OCI-LY7 (cell line): ENCODE measurements around the gene NOP10. TPM values are rescaled to one million over a fixed set of nuclear protein-coding genes. Genes with fewer than 3 reads are reported as not detected.

ENCODE experiments used
- BruUV-seq: library from RNA; stranded (reverse); fragments of 400-500 nt; replicated peaks from 2 replicates; lab custom pipeline; 2021; lab: Mats Ljungman, UMichigan
- CTCF ChIA-PET: fragments of 300-600 bp; sonication (Branson Sonifier 250); formaldehyde crosslinking; loops from one replicate; lab custom pipeline; 2022; ENCODE audit warnings: antibody characterized with exemption; ENCODE audit not compliant: unreplicated experiment; lab: Charles Lee
- POLR2A ChIA-PET: fragments of 300-600 bp; sonication (Branson Sonifier 250); formaldehyde crosslinking; loops from one replicate; lab custom pipeline; 2022; ENCODE audit warnings: antibody characterized with exemption; lab: Charles Lee
- DNase-seq: peaks from one replicate; pipeline ENCODE4 v3.0.0-alpha.2; 2015; ENCODE audit warnings: low spot score
- H2AFZ ChIP-seq: fragments of 200-600 bp; sonication (generic), shearing (Covaris generic); 2 replicates; pipeline ENCODE4 v1.6.1; 2014; ENCODE audit warnings: mild to moderate bottlenecking, antibody characterized with exemption, low read length, moderate library complexity
- H3K27ac ChIP-seq: fragments of 200-600 bp; sonication (generic); 2 replicates; pipeline ENCODE4 v1.5.1; 2014; ENCODE audit warnings: mixed run types, low read depth, mild to moderate bottlenecking, moderate library complexity, low read length, inconsistent platforms; ENCODE audit not compliant: poor library complexity, severe bottlenecking
- H3K36me3 ChIP-seq: fragments of 200-600 bp; sonication (generic); 2 replicates; pipeline ENCODE4 v1.6.1; 2014; ENCODE audit warnings: mild to moderate bottlenecking, antibody characterized with exemption, low read length, moderate library complexity, mixed read lengths; ENCODE audit not compliant: insufficient read depth
- H3K4me1 ChIP-seq: fragments of 200-600 bp; sonication (generic); 2 replicates; pipeline ENCODE4 v1.5.1; 2014; ENCODE audit warnings: mild to moderate bottlenecking, low read length; ENCODE audit not compliant: insufficient read depth, poor library complexity, severe bottlenecking
- H3K4me2 ChIP-seq: fragments of 200-600 bp; sonication (generic); 2 replicates; pipeline ENCODE4 v1.6.1; 2014; ENCODE audit warnings: mild to moderate bottlenecking, low read length
- H3K4me3 ChIP-seq: fragments of 200-600 bp; sonication (generic); 2 replicates; pipeline ENCODE4 v1.5.1; 2014; ENCODE audit warnings: mild to moderate bottlenecking, low read depth, low read length; ENCODE audit not compliant: poor library complexity, severe bottlenecking
- H3K79me2 ChIP-seq: fragments of 200-600 bp; sonication (generic); 2 replicates; pipeline ENCODE4 v1.6.1; 2016; ENCODE audit warnings: low read depth, mild to moderate bottlenecking, low read length, moderate library complexity, mixed read lengths; ENCODE audit not compliant: insufficient read depth
- H3K9me2 ChIP-seq: fragments of 200-600 bp; sonication (generic); 2 replicates; pipeline ENCODE4 v1.6.1; 2016; ENCODE audit warnings: mild to moderate bottlenecking, low read length, mixed read lengths; ENCODE audit not compliant: insufficient read depth
- H3K9me3 ChIP-seq: fragments of 200-600 bp; sonication (generic); 2 replicates; pipeline ENCODE4 v1.6.1; 2014; ENCODE audit warnings: mild to moderate bottlenecking, mixed run types, low read length, mixed read lengths
- H4K20me1 ChIP-seq: fragments of 200-600 bp; sonication (generic); 2 replicates; pipeline ENCODE4 v1.6.1; 2014; ENCODE audit warnings: mild to moderate bottlenecking, antibody characterized with exemption, low read length, moderate library complexity, mixed read lengths; ENCODE audit not compliant: insufficient read depth
- CTCF ChIP-seq: fragments of 200-600 bp; sonication (generic); conservative IDR thresholded peaks from 2 replicates; pipeline ENCODE4 v1.5.1; 2014; ENCODE audit warnings: mild to moderate bottlenecking, antibody characterized with exemption, low read length, moderate library complexity, mixed read lengths
- EZH2phosphoT487 ChIP-seq: fragments of 200-600 bp; sonication (generic); IDR thresholded peaks from 2 replicates; pipeline ENCODE4 v1.6.1; 2018; ENCODE audit warnings: low read depth, borderline replicate concordance, mild to moderate bottlenecking, mixed run types, antibody characterized with exemption, low read length, moderate library complexity, mixed read lengths
- intact Hi-C: fragments of 100-400 bp; cut with micrococcal nuclease; formaldehyde crosslinking; loops from one replicate; pipeline ENCODE4 v1.10.0; 2022; ENCODE audit not compliant: unreplicated experiment
- total RNA-seq, 2 experiments: library from RNA; depleted of rRNA in 1 of 2; stranded (reverse); fragments of >200 nt in 1 of 2; shearing (Covaris generic) in 1 of 2; gene quantifications; 2 replicates each; pipeline ENCODE4 v1.2.3, GENCODE V29; 2014 to 2022

NOP10 gene
- total RNA-seq, 2 experiments from 2014 or later, result 130 to 191 TPM

DNA sequence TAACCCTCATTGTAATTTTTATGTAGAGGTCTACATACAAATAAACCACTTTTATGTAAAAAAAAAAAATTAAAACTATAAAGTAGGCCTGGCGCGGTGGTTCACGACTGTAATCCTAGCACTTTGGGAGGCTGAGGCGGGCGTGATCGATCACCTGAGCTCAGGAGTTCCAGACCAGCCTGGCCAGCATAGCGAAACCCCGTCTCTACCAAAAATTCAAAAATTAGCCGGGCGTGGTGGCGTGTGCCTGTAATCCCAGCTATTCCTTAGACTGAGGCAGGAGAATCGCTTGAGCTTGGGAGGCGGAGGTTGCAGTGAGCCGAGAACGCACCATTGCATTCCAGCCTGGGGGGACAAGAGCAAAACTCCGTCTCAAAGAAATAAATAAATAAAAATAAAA, 4.6 kb downstream of the NOP10 start:
- POLR2A ChIA-PET, result interaction anchor here (1.1 to 1.5 kb wide), 3 partner anchors 30 to 300 kb away, joined by 3 to 4 read pairs (median 3); no protein-coding TSS in a partner anchor
- no peaks in the 10 kb centered on the region for H3K9me2 ChIP-seq
- BruUV-seq, result no TSS peak
- peaks cover 47% of the 10 kb centered on the region for H3K4me1 ChIP-seq
- no peak overlapping the region for H3K27ac ChIP-seq
- peak overlapping the region; percentile 77 for H3K4me2 ChIP-seq
- H3K9me3 ChIP-seq, result no peaks in the 10 kb centered on the region
- H2AFZ ChIP-seq, result peak overlapping the region; percentile 30; the same call in 1 of the 2 replicates
- H3K4me3 ChIP-seq, result peak overlapping the region; percentile 90
- CTCF ChIA-PET, result no interaction called here
- H3K79me2 ChIP-seq, result peaks cover 25% of the 10 kb centered on the region
- H4K20me1 ChIP-seq, result no peaks in the 10 kb centered on the region
- intact Hi-C loops, result loop anchor here (5.0 kb wide), 1 partner anchor 126 kb away; the partner anchor contains the start of gene KATNBL1
- no peak for DNase-seq
- TF ChIP-seq EZH2phosphoT487, result no peak
- TF ChIP-seq CTCF, result no peak
- peaks cover 35% of the 10 kb centered on the region for H3K36me3 ChIP-seq

DNA sequence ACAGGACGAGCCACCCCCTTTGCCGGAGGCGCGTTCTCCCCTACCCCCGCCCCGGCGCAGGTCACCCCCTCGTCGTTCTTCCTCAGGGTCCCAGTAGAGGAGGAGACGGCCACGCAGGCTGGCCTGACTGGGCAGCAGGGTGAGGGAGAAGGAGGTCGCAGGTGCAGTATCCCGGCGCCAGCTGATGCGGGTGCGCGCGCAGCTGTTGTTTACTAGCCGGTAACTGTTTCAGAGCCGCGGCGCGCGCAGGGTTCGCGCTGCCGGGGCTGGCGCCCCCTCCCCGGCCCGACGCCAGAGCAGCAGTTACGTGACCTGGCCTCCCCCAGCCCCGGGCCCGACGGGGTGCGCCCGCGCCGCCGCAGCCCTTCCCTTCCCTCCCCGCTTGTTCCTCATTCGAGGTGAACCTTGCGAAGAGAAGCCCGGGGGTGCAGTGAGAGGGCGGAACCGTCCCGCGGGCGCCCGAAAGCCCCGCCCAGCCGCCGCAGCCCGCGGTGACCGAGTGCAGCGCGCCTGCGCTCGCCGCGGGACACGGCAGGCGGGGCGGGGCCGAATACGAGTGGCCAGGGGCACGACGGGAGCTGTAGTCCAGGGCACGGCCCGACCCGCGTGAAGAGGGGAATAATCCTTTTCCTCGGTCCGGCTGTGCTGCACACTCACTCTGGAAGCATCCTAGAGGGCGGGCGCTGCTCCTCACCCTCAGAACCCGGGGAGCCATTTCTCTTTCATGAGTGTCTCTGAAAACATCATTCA, 5.2 kb downstream of the NOP10 start, which contains the start of gene SLC12A6:
TSS of gene SLC12A6 (minus strand) at position 225 of the 750 bp plus-strand sequence. CDS start 1,101 bp downstream, outside the sequence.
- Histone ChIP-seq H3K4me1 (peaks cover 49% of the 10 kb centered on the region), H3K36me3 (peaks cover 35% of the 10 kb centered on the region), H4K20me1 (no peaks in the 10 kb centered on the region), H3K9me2 (no peaks in the 10 kb centered on the region), H3K27ac (peak within 1 kb of the TSS; percentile 65), H3K79me2 (peaks cover 24% of the 10 kb centered on the region), H3K4me2 (peak within 1 kb of the TSS; percentile 77), H3K4me3 (peak within 1 kb of the TSS; percentile 90), H2AFZ (peak within 1 kb of the TSS; percentile 82), H3K9me3 (no peaks in the 10 kb centered on the region)
- ChIA-PET POLR2A (interaction anchor here (0.6 to 1.5 kb wide), 5 partner anchors 29 to 299 kb away, joined by 3 to 4 read pairs (median 3); partner anchors contain the start of gene LPCAT4), CTCF (no interaction called here)
- TF ChIP-seq CTCF (0 out of 2 replicates have a peak, but pooled peaks have one; percentile 15), EZH2phosphoT487 (no peak)
- intact Hi-C loops, result loop anchor here (2.0 to 5.0 kb wide), 2 partner anchors 125 to 299 kb away; partner anchors contain the start of genes AVEN and KATNBL1
- BruUV-seq, result no TSS peak
- DNase-seq, result peak; percentile 90
